GM10266 (cell line): ENCODE data around the gene EFR3B.
"Not testable (repeated sequence)": the region's sequence is repeated elsewhere in the genome, so short reads cannot be mapped to it uniquely, and the experiment has no call there.

Source experiments
- DNase-seq: peaks from one replicate; pipeline ENCODE4 v3.0.0; 2012; ENCODE audit errors: extremely low spot score
- TF ChIP-seq, protein P1 (sequence below): IDR thresholded peaks from 2 replicates; pipeline ENCODE4 v1.5.1; 2012; ENCODE audit warnings: mild to moderate bottlenecking, low read depth; ENCODE audit not compliant: control insufficient read depth, insufficient read depth; ENCODE audit errors: missing control alignments

EFR3B gene

DNA sequence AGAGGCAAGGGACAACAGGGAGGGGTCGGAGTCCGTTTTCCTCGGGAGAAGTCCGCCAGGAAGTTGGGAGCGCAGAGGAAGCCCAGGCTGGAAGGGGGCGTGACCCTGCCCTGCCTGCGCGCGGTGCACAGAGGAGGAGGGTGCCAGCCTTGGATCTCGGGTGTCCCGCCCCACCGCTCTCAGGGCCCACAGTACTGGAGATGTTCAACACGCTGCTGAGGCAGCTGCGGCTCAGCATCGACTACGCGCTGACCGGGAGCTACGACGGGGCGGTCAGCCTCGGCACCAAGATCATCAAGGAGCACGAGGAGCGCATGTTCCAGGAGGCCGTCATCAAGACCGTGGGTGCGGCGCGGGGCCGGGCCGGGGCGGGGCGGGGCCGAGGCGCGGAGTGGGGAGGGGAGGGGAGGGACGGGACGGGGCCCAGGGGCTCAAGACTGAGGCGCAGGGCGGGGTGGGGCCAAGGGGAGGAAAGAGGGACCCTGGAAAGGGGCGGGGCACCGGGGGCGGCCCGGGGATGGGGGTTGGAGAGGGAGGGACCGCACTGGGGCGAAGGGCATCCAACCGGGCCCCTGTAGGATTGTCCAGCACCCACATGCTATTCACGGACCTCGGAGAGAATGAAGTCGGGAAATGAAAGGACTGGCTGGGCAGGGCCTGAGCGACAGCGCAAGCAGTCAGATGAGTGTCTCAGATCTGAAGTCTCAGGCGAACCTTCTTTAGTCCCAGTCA, 89.9 kb downstream of the EFR3B start:
- DNase-seq = peak; percentile 37
- TF ChIP-seq, protein P1, sequence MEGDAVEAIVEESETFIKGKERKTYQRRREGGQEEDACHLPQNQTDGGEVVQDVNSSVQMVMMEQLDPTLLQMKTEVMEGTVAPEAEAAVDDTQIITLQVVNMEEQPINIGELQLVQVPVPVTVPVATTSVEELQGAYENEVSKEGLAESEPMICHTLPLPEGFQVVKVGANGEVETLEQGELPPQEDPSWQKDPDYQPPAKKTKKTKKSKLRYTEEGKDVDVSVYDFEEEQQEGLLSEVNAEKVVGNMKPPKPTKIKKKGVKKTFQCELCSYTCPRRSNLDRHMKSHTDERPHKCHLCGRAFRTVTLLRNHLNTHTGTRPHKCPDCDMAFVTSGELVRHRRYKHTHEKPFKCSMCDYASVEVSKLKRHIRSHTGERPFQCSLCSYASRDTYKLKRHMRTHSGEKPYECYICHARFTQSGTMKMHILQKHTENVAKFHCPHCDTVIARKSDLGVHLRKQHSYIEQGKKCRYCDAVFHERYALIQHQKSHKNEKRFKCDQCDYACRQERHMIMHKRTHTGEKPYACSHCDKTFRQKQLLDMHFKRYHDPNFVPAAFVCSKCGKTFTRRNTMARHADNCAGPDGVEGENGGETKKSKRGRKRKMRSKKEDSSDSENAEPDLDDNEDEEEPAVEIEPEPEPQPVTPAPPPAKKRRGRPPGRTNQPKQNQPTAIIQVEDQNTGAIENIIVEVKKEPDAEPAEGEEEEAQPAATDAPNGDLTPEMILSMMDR = no peak

DNA sequence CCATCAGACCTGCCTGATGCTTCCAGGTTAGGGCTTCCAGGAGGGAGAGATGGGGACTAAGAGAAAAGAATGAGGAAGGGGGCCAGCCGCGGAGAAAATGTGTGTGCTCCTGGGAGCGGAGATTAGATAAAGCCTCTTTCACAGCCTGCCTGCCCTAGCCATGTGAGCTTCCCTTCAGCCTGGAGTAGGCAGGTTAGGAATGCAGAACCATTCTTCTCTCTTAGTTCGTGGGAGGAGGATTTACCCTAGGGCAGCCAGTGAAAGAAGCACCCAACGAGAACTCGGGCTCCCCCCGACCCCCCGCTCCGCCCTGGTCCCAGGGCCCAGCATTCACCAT, 90.4 kb downstream of the EFR3B start:
- no peak for DNase-seq
- TF ChIP-seq, protein P1 = no peak

DNA sequence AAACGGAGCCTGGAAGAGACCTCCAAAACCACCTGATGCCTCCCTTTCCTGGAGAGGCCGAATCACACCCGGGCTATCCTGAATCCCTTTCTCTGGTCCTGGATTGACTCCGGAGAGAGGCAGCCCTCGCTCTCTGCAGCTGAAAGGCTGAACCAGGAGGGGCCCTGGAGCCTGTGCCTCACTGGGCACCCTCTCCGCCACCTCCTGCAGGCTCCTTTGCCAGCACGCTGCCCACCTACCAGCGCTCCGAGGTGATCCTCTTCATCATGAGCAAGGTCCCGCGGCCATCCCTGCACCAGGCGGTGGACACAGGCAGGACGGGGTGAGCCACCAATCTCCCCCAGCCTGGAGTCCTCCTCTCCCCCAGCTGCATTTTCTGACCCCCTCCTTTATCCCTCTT, 90.8 kb downstream of the EFR3B start:
- DNase-seq = no peak
- TF ChIP-seq, protein P1 = no peak

DNA sequence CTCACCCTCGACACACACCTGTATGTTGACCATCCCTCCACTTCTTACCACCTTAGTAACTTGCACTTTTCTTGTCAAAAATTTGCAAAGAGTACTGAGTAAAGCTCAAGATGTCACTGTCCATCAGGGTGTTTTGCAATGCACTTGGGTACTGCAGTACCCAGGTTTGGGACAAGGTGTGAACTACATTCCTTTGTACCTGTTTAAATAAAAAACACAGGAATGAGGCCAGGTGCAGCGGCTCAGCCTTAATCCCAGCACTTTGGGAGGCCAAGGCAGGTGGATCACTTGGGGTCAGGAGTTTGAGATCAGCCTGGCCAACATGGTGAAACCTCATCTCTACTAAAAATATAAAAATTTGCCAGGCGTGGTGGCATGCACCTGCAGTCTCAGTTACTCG, 98.7 kb downstream of the EFR3B start:
- not testable (repeated sequence) for DNase-seq

DNA sequence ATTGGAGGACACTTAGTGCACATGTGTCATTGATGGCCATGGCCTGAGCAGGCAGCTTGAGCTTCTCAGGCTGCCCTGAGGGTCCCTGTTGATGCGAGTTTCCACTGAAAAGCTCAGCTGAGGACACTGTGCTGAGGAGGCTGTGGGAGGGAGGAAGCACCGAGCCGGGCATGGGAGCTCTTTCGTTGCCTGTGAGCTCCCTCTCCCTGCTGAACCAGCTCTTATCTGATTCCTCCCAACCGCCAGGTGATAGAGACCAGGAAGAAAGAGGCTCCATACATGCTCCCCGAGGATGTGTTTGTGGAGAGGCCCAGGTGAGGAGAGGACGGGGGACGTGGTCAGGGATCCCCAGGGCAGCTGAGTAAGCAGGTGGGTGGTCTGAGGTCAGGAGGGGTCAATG, 99.2 kb downstream of the EFR3B start:
- TF ChIP-seq, protein P1 = no peak
- DNase-seq = no peak

DNA sequence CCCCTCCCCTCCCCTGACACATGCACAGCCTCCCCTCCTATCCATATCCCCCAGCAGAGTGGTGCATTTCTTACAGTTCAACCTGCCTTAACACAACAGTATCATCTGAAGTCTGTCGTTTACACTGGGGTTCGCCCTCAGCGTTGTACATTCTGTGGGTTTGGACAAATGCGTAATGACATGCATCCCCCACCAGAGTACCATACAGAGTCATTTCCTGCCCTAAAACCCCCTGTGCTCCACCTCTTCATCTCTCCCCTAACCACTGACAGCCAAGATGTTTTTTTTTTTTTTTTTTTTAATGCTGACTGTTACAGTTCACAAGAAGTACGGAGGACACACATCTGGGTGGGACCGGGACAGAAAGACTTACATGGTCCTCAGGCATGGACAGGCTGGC, 103.9 kb downstream of the EFR3B start:
- TF ChIP-seq, protein P1 = no peak
- no peak for DNase-seq

DNA sequence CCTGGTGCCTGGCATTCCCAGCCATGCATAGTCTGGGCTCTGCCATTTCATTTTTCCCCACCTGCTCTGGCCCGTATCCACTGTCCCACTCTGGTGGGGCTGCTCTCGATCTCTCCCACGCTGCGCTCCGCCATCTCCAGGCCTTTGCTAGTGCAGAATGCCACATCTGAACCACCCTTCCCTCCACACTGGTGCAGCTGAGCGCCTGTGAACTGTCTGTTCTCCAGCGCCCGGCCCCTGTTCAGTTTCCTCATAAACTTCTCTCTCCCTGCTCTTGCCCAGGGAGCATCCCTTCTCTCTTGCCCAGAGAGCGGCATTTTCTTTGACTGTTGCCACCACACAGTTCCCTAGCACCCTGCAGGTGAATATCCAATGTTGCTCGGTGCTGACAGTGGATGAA, 105.0 kb downstream of the EFR3B start:
- TF ChIP-seq, protein P1 = no peak
- DNase-seq = no peak

DNA sequence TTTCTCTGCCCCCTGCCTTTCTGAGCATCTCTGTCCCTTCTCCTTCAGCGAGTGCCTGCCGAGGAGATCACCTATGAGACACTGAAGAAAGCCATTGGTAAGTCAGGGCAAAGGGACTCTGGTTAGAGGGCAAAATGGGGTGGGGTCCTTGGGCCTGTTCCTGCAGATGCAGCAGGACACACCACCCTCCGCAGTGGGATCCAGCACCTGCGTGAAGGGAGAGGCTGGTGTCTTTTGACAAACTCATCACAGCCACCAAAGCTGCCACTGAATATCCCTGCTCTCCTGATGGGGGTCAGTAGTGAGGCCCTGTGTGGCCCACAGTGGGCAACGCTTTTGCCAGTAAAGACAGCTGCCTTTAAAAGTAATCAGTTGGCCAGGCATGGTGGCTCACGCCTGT, 107.8 kb downstream of the EFR3B start:
- DNase-seq = no peak
- TF ChIP-seq, protein P1 = no peak

DNA sequence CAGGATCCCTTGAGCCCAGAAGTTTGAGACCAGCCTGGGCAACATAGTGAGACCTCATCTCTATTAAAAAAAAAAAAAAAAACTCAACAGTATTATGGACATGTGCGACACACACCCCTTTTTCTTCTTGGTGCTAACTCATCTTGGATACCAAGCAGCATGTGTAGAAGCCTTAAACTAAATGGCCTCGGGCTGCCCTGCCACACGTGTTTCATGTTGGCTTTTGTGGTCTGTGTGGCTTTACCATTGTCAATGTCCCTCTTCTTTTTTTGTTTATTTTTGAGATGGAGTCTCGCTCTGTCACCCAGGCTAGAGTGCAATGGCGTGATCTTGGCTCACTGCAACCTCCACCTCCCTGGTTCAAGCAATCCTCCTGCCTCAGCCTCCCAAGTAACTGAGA, 109.1 kb downstream of the EFR3B start:
- not testable (repeated sequence) for DNase-seq
